ENCODE data around the gene TMIE. TPM values are rescaled to one million over a fixed set of nuclear protein-coding genes. Genes with fewer than 3 reads are reported as not detected.

TMIE gene
- total RNA-seq, 1 experiment from 2014 or later: 1.1 TPM

DNA sequence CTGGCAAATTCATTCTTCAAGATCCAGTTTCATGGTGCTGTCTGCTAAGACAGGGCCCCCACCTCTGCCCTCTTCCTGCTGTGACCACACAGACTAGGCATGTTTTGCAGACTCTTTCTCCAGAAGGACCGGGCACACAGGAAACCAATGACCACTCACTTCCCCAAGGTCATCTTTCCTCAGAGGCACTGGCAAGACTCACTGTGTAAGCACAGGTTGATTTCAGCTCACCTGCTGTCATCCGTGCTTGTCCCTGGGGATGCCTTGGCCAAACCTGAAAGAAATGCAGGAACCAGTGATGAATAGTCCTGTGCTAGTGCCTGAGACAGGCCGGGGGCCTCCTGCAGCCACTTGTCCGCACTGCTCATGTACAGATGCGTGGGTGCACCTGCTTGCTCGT, 41.2 kb upstream of the TMIE start:
- TF ChIP-seq, protein P1, sequence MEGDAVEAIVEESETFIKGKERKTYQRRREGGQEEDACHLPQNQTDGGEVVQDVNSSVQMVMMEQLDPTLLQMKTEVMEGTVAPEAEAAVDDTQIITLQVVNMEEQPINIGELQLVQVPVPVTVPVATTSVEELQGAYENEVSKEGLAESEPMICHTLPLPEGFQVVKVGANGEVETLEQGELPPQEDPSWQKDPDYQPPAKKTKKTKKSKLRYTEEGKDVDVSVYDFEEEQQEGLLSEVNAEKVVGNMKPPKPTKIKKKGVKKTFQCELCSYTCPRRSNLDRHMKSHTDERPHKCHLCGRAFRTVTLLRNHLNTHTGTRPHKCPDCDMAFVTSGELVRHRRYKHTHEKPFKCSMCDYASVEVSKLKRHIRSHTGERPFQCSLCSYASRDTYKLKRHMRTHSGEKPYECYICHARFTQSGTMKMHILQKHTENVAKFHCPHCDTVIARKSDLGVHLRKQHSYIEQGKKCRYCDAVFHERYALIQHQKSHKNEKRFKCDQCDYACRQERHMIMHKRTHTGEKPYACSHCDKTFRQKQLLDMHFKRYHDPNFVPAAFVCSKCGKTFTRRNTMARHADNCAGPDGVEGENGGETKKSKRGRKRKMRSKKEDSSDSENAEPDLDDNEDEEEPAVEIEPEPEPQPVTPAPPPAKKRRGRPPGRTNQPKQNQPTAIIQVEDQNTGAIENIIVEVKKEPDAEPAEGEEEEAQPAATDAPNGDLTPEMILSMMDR (IDR thresholded peaks at IDR 0.05): no peak
- TF ChIP-seq, protein P2, sequence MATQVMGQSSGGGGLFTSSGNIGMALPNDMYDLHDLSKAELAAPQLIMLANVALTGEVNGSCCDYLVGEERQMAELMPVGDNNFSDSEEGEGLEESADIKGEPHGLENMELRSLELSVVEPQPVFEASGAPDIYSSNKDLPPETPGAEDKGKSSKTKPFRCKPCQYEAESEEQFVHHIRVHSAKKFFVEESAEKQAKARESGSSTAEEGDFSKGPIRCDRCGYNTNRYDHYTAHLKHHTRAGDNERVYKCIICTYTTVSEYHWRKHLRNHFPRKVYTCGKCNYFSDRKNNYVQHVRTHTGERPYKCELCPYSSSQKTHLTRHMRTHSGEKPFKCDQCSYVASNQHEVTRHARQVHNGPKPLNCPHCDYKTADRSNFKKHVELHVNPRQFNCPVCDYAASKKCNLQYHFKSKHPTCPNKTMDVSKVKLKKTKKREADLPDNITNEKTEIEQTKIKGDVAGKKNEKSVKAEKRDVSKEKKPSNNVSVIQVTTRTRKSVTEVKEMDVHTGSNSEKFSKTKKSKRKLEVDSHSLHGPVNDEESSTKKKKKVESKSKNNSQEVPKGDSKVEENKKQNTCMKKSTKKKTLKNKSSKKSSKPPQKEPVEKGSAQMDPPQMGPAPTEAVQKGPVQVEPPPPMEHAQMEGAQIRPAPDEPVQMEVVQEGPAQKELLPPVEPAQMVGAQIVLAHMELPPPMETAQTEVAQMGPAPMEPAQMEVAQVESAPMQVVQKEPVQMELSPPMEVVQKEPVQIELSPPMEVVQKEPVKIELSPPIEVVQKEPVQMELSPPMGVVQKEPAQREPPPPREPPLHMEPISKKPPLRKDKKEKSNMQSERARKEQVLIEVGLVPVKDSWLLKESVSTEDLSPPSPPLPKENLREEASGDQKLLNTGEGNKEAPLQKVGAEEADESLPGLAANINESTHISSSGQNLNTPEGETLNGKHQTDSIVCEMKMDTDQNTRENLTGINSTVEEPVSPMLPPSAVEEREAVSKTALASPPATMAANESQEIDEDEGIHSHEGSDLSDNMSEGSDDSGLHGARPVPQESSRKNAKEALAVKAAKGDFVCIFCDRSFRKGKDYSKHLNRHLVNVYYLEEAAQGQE (IDR thresholded peaks at IDR 0.05; ENCODE audit: insufficient read depth in 1 of 2, low read depth in 2 of 2, low read length in 1 of 2): no peak
- TF ChIP-seq POLR2AphosphoS5 (IDR thresholded peaks at IDR 0.05; ENCODE audit: low read depth, low read length) (no peak), SIN3A (IDR thresholded peaks at IDR 0.05; ENCODE audit: borderline replicate concordance, insufficient read depth, low read depth, low read length) (no peak), TCF7L2 (IDR thresholded peaks at IDR 0.05; ENCODE audit: low read depth, low read length) (no peak)
- H3K36me3 ChIP-seq (ENCODE audit: control insufficient read depth, insufficient read depth, low read length): no peaks in the 10 kb centered on the region
- no peak for DNase-seq (ENCODE audit: low read depth, low spot score)
- no peaks in the 10 kb centered on the region for H3K9me3 ChIP-seq (ENCODE audit: control insufficient read depth, insufficient read depth, low read depth, low read length)
- in situ Hi-C loops (cut with HindIII; ENCODE audit: low pct_unique_long_range_greater_than_20kb, low sequenced_read_pairs) (no loop called here), intact Hi-C loops (cut with micrococcal nuclease; ENCODE audit: unreplicated experiment) (no loop called here)
- ATAC-seq: no peak
- POLR2A ChIA-PET: no interaction called here
- no peaks in the 10 kb centered on the region for H3K4me1 ChIP-seq (ENCODE audit: control insufficient read depth, insufficient read depth, low read length)
- CTCF ChIA-PET: no interaction called here
- no peaks in the 10 kb centered on the region for H3K27me3 ChIP-seq (ENCODE audit: control insufficient read depth, insufficient read depth, low read length)
- no peak overlapping the region for H3K4me3 ChIP-seq (ENCODE audit: low read depth in 2 of 2, low read length in 2 of 2)
- no TSS peak for BruUV-seq (replicated peaks)
- H3K27ac ChIP-seq (ENCODE audit: low read length): no peak overlapping the region

DNA sequence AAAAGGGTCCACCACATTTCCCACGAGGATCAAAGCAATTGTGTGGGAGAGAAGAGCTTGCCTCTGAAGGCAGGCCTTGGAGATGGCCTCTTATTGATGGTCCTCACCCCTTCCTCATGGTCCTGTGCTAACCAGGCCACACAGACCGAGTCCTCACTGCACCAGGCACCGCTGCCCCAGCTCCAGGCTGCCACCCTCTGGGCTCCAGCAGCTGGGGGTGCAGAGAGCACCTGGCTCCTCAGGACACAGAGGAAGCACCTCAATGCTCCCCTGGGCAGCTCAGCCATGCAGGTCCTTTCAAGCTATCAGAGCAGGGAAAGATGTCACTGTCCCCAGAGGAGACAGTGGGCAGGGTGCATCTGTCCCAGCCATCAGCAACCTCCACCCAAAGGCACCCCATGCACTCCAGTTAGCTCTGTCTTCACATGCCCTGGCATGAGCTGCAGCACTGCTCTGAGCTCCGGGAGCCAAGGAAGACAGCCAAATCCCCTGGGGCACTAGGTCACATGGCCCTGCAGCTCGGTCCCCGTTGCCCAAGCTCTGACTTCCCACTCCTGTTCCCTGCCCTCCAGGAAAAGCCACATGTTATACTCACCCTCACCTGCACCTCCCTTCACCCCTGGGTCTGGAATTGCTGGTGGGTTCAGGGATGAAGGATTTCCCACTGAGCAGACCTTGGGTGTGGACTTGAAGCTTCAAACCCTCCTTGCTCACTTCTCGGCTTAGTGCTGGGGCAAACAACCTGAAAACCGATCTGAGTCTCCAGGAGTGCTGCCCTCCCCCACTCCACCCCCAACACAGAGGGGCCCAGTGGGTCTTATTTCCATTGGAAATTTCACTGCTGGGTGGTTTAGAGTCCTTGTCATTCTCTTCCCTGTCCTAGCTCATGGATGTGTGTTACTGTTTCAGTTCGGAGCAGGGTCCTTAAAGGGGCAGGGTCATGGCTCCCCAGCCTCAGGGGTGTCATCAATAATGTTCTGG, 40.4 kb upstream of the TMIE start:
- no peak overlapping the region for H3K4me3 ChIP-seq (ENCODE audit: low read depth in 2 of 2, low read length in 2 of 2)
- intact Hi-C loops (cut with micrococcal nuclease; ENCODE audit: unreplicated experiment): no loop called here
- in situ Hi-C loops (cut with HindIII; ENCODE audit: low pct_unique_long_range_greater_than_20kb, low sequenced_read_pairs): no loop called here
- DNase-seq (ENCODE audit: low read depth, low spot score) (no peak), ATAC-seq (peak; percentile 33; the same call in 1 of the 2 replicates)
- TF ChIP-seq, protein P2 (IDR thresholded peaks at IDR 0.05; ENCODE audit: insufficient read depth in 1 of 2, low read depth in 2 of 2, low read length in 1 of 2): no peak
- TF ChIP-seq SIN3A (IDR thresholded peaks at IDR 0.05; ENCODE audit: borderline replicate concordance, insufficient read depth, low read depth, low read length): no peak
- TF ChIP-seq, protein P1 (IDR thresholded peaks at IDR 0.05): no peak
- no peak for TF ChIP-seq TCF7L2 (IDR thresholded peaks at IDR 0.05; ENCODE audit: low read depth, low read length)
- no peak for TF ChIP-seq POLR2AphosphoS5 (IDR thresholded peaks at IDR 0.05; ENCODE audit: low read depth, low read length)
- H3K36me3 ChIP-seq (ENCODE audit: control insufficient read depth, insufficient read depth, low read length): no peaks in the 10 kb centered on the region
- no peaks in the 10 kb centered on the region for H3K4me1 ChIP-seq (ENCODE audit: control insufficient read depth, insufficient read depth, low read length)
- H3K27ac ChIP-seq (ENCODE audit: low read length): no peak overlapping the region
- ChIA-PET CTCF (no interaction called here), POLR2A (interaction anchor here (0.6 kb wide), 2 partner anchors 316 to 1766 kb away, joined by 5 to 9 read pairs; no protein-coding TSS in a partner anchor)
- no TSS peak for BruUV-seq (replicated peaks)
- H3K27me3 ChIP-seq (ENCODE audit: control insufficient read depth, insufficient read depth, low read length): no peaks in the 10 kb centered on the region
- no peaks in the 10 kb centered on the region for H3K9me3 ChIP-seq (ENCODE audit: control insufficient read depth, insufficient read depth, low read depth, low read length)
